GM12878 (cell line): ENCODE results near the gene GALNT9. TPM values are rescaled to one million over a fixed set of nuclear protein-coding genes. Genes with fewer than 3 reads are reported as not detected.

Experiments used
- ATAC-seq: fragments of 200-7000 bp; cut with Tn5 transposase; 3 replicates; pipeline ENCODE4 v1.9.1; 2020; ENCODE audit warnings: mild to moderate bottlenecking, moderate library complexity
- BruUV-seq: library from RNA; stranded (reverse); fragments of 400-500 nt; replicated peaks from 2 replicates; lab custom pipeline; 2021; lab: Mats Ljungman, UMichigan
- CTCF ChIA-PET: fragments of 300-600 bp; sonication (Branson Sonifier 250); formaldehyde crosslinking; extraction: SDS; loops from one replicate; lab custom pipeline; 2021; ENCODE audit warnings: inconsistent platforms; lab: Yijun Ruan, JAX
- POLR2A ChIA-PET: fragments of 350-600 bp; formaldehyde crosslinking; extraction: SDS; loops from one replicate; lab custom pipeline; 2021; ENCODE audit warnings: inconsistent platforms; lab: Charles Lee
- RAD21 ChIA-PET: fragments of 300-600 bp; sonication (Branson Sonifier 250); formaldehyde crosslinking; loops from one replicate; lab custom pipeline; 2023; ENCODE audit warnings: antibody characterized with exemption; ENCODE audit not compliant: unreplicated experiment; lab: Charles Lee
- SMC1A ChIA-PET: fragments of 300-600 bp; sonication (Branson Sonifier 250); formaldehyde crosslinking; loops from one replicate; lab custom pipeline; 2023; ENCODE audit not compliant: unreplicated experiment, uncharacterized antibody; lab: Charles Lee
- DNase-seq: peaks from one replicate; pipeline ENCODE4 v3.0.0-alpha.2; 2011; ENCODE audit warnings: low read depth, low spot score
- FAIRE-seq: peaks from 3 replicates; lab custom pipeline; 2011; peaks lifted over from hg19 to GRCh38; lab: Jason Lieb, UNC
- H2AFZ ChIP-seq: 2 replicates; pipeline ENCODE4 v1.6.0; 2011; ENCODE audit warnings: low read depth, low read length, control low read depth; ENCODE audit not compliant: control insufficient read depth
- H3K27ac ChIP-seq: 2 replicates; pipeline ENCODE4 v1.5.1; 2011; ENCODE audit warnings: control low read depth; ENCODE audit not compliant: control insufficient read depth, insufficient read depth
- H3K27me3 ChIP-seq, 2 experiments: replicated peaks in 1 of 2; 2 replicates each; pipeline versions ENCODE4 v1.6.0 to v1.6.1; 2011; ENCODE audit warnings: low read length in 1 of 2; ENCODE audit not compliant: control insufficient read depth in 2 of 2, insufficient read depth in 2 of 2
- H3K36me3 ChIP-seq, 2 experiments: 2 replicates each; pipeline ENCODE4 v1.5.1; 2011; ENCODE audit warnings: low read length in 1 of 2; ENCODE audit not compliant: control insufficient read depth in 2 of 2, insufficient read depth in 2 of 2
- H3K4me1 ChIP-seq: 2 replicates; pipeline ENCODE4 v1.6.1; 2011; ENCODE audit warnings: mild to moderate bottlenecking, low read length, moderate library complexity, mixed read lengths; ENCODE audit not compliant: control insufficient read depth, insufficient read depth
- H3K4me2 ChIP-seq: 2 replicates; pipeline ENCODE4 v1.6.0; 2011; ENCODE audit warnings: control low read depth; ENCODE audit not compliant: control insufficient read depth, insufficient read depth
- H3K4me3 ChIP-seq: fragments of 200-600 bp; sonication (generic); 2 replicates; pipeline ENCODE4 v1.5.1; 2016
- H3K79me2 ChIP-seq: 2 replicates; pipeline ENCODE4 v1.6.0; 2011; ENCODE audit warnings: low read length; ENCODE audit not compliant: control insufficient read depth, insufficient read depth
- H3K9ac ChIP-seq: 2 replicates; pipeline ENCODE4 v1.8.0; 2011; ENCODE audit warnings: low read length, control low read depth, mixed read lengths; ENCODE audit not compliant: control insufficient read depth, insufficient read depth
- H3K9me3 ChIP-seq: replicated peaks from 3 replicates; pipeline ENCODE4 v1.5.1; 2011; ENCODE audit warnings: mild to moderate bottlenecking, low read length; ENCODE audit not compliant: control insufficient read depth, insufficient read depth
- H4K20me1 ChIP-seq: 2 replicates; pipeline ENCODE4 v1.6.0; 2011; ENCODE audit not compliant: control insufficient read depth, insufficient read depth
- BCLAF1 ChIP-seq: fragments of 450-650 bp; IDR thresholded peaks from 2 replicates; pipeline ENCODE4 v1.6.1; 2017; ENCODE audit warnings: antibody characterized with exemption, mild to moderate bottlenecking, moderate library complexity
- CBX3 ChIP-seq: fragments of 200-600 bp; sonication (generic); IDR thresholded peaks from 2 replicates; pipeline ENCODE4 v1.6.1; 2016; ENCODE audit warnings: low read depth, borderline replicate concordance
- EED ChIP-seq: sonication (generic); IDR thresholded peaks from 2 replicates; pipeline ENCODE4 v1.6.1; 2016; ENCODE audit warnings: antibody characterized with exemption, low read depth
- HDAC2 ChIP-seq: fragments of 200-600 bp; sonication (generic); IDR thresholded peaks from 2 replicates; pipeline ENCODE4 v1.6.1; 2017
- LARP7 ChIP-seq: fragments of 450-650 bp; IDR thresholded peaks from 2 replicates; pipeline ENCODE4 v1.6.1; 2017; ENCODE audit warnings: mild to moderate bottlenecking
- PAX5 ChIP-seq: IDR thresholded peaks from 2 replicates; pipeline ENCODE4 v1.6.1; 2011; ENCODE audit warnings: low read depth, low read length, borderline replicate concordance
- POLR2AphosphoS5 ChIP-seq: IDR thresholded peaks from 2 replicates; pipeline ENCODE4 v1.6.1; 2011; ENCODE audit warnings: mild to moderate bottlenecking, low read length, inconsistent platforms
- SIN3A ChIP-seq: IDR thresholded peaks from 2 replicates; pipeline ENCODE4 v1.6.1; 2012; ENCODE audit warnings: low read depth, low read length, improper control_type of control experiment
- SREBF1 ChIP-seq: IDR thresholded peaks from 2 replicates; pipeline ENCODE4 v1.6.1; 2012; ENCODE audit warnings: mild to moderate bottlenecking, low read length
- TCF12 ChIP-seq: IDR thresholded peaks from 2 replicates; pipeline ENCODE4 v1.6.1; 2011; ENCODE audit warnings: low read depth, mild to moderate bottlenecking, low read length
- TCF3 ChIP-seq: IDR thresholded peaks from 2 replicates; pipeline ENCODE4 v1.6.1; 2012; ENCODE audit warnings: low read depth, mild to moderate bottlenecking, low read length, borderline replicate concordance; ENCODE audit not compliant: insufficient read depth
- ZNF622 ChIP-seq: fragments of 450-650 bp; IDR thresholded peaks from 2 replicates; pipeline ENCODE4 v1.6.1; 2017; ENCODE audit warnings: mild to moderate bottlenecking, inconsistent platforms
- WGBS: methylation state at CpG from one replicate; pipeline ENCODE4 v1.1.6; 2016; ENCODE audit warnings: low lambda C conversion rate; ENCODE audit not compliant: insufficient replicate concordance, insufficient coverage; ENCODE audit errors: missing lambda C conversion rate; 5-methylcytosine and 5-hydroxymethylcytosine counted together
- in situ Hi-C: fragments of 300-500 bp; cut with MboI; formaldehyde crosslinking; loops from 9 replicates; pipeline ENCODE4 v1.14.3; 2018; ENCODE audit warnings: mixed read lengths
- intact Hi-C: fragments of 100-400 bp; cut with micrococcal nuclease; formaldehyde crosslinking; loops from one replicate; pipeline ENCODE4 v1.14.2; 2022; ENCODE audit not compliant: unreplicated experiment
- polyA plus RNA-seq, 11 experiments: library from polyadenylated mRNA; depleted of rRNA in 4 of 11; unstranded in 6 of 11; stranded (reverse) in 5 of 11; fragments of >200 nt; fragmentation: Nextera tagmentation in 4 of 11; fragmentation: Illumina TruSeq in 1 of 11; extraction: Ambion mirVana in 4 of 11; extraction: Trizol in 1 of 11; gene quantifications; 1 replicate in 1 of 11; 2 replicates in 10 of 11; pipeline versions ENCODE4 v1.2.1 to v1.2.3, GENCODE V29; 2011 to 2016; ENCODE audit warnings: inconsistent platforms in 2 of 11, missing spikeins in 2 of 11, low read depth in 1 of 11
- total RNA-seq, 4 experiments: library from RNA; depleted of rRNA in 3 of 4; stranded (reverse); fragments of >200 nt in 3 of 4; fragmentation: Illumina TruSeq in 1 of 4; extraction: Trizol in 1 of 4; gene quantifications; 2 replicates each; pipeline versions ENCODE4 v1.2.1 to v1.2.3, GENCODE V29; 2013 to 2021
- TF ChIP-seq, protein P1 (sequence below): fragments of 450-650 bp; IDR thresholded peaks from 2 replicates; pipeline ENCODE4 v1.6.1; 2017; ENCODE audit warnings: mild to moderate bottlenecking
- TF ChIP-seq, protein P2 (sequence below): IDR thresholded peaks from 2 replicates; pipeline ENCODE4 v1.6.1; 2011; ENCODE audit warnings: low read depth, low read length, improper control_type of control experiment, borderline replicate concordance

GALNT9 gene
- total and polyA plus RNA-seq, 10 of the 15 experiments (the other 5 are each of a cell fraction or from before 2014, with no cell fraction given), result 0.04 TPM; not detected in 9

DNA sequence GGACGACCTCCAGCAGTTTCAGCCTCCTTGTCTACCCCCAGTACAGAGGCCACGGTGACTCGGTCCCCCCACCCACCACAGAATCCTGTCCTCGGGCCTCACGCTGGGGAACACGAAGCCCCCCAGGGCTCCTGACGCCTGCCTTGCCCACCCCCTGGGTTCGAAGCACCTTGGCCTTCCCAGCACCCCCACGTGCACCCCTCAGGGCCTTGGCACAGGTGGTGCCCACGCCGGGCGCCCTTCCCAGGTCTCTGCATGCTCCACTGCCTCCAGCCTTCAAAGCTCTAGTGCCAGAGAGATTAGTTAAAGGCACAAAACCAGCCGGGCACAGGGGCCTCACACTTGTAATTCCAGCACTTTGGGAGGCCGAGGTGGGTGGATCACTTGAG is 123.3 kb downstream of the GALNT9 start:
- Histone ChIP-seq H3K27me3 (peaks cover 0 to 5% of the 10 kb centered on the region in 2 experiments; a peak in 3 of 4 replicates), H3K4me1 (no peaks in the 10 kb centered on the region), H3K9me3 (no peaks in the 10 kb centered on the region; the same call in 2 of the 3 replicates), H3K4me3 (no peak overlapping the region), H4K20me1 (no peaks in the 10 kb centered on the region), H3K79me2 (no peaks in the 10 kb centered on the region), H3K36me3 (no peaks in the 10 kb centered on the region), H2AFZ (no peak overlapping the region), H3K4me2 (peak overlapping the region; percentile 9; the same call in 1 of the 2 replicates), H3K9ac (no peak overlapping the region), H3K27ac (no peak overlapping the region)
- in situ Hi-C loops, result no loop called here
- intact Hi-C loops, result no loop called here
- ATAC-seq, result no peak
- no peak for TF ChIP-seq CBX3
- TF ChIP-seq, protein P1, sequence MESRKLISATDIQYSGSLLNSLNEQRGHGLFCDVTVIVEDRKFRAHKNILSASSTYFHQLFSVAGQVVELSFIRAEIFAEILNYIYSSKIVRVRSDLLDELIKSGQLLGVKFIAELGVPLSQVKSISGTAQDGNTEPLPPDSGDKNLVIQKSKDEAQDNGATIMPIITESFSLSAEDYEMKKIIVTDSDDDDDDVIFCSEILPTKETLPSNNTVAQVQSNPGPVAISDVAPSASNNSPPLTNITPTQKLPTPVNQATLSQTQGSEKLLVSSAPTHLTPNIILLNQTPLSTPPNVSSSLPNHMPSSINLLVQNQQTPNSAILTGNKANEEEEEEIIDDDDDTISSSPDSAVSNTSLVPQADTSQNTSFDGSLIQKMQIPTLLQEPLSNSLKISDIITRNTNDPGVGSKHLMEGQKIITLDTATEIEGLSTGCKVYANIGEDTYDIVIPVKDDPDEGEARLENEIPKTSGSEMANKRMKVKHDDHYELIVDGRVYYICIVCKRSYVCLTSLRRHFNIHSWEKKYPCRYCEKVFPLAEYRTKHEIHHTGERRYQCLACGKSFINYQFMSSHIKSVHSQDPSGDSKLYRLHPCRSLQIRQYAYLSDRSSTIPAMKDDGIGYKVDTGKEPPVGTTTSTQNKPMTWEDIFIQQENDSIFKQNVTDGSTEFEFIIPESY, result no peak
- no peak for TF ChIP-seq PAX5
- TF ChIP-seq, protein P2, sequence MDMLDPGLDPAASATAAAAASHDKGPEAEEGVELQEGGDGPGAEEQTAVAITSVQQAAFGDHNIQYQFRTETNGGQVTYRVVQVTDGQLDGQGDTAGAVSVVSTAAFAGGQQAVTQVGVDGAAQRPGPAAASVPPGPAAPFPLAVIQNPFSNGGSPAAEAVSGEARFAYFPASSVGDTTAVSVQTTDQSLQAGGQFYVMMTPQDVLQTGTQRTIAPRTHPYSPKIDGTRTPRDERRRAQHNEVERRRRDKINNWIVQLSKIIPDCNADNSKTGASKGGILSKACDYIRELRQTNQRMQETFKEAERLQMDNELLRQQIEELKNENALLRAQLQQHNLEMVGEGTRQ, result no peak
- TF ChIP-seq EED, result no peak
- TF ChIP-seq ZNF622, result no peak
- TF ChIP-seq TCF12, result no peak
- no peak for TF ChIP-seq BCLAF1
- no peak for TF ChIP-seq HDAC2
- no peak for TF ChIP-seq TCF3
- TF ChIP-seq POLR2AphosphoS5, result no peak
- no peak for TF ChIP-seq SREBF1
- no peak for TF ChIP-seq SIN3A
- no peak for TF ChIP-seq LARP7
- BruUV-seq, result no TSS peak
- no peak for FAIRE-seq
- ChIA-PET RAD21 (no interaction called here), POLR2A (no interaction called here), SMC1A (no interaction called here), CTCF (no interaction called here)
- WGBS, result 12% methylated on average over 14 of the region's 14 CpGs
- no peak for DNase-seq
